Measurements from ENCODE around the gene MRTFA. TPM values are rescaled to one million over a fixed set of nuclear protein-coding genes. Genes with fewer than 3 reads are reported as not detected.

MRTFA gene
- total and polyA plus RNA-seq, 9 of the 15 experiments (the other 6 are each of a cell fraction or from before 2014, with no cell fraction given): 0.84 to 21.1 (median 3.7) TPM

DNA sequence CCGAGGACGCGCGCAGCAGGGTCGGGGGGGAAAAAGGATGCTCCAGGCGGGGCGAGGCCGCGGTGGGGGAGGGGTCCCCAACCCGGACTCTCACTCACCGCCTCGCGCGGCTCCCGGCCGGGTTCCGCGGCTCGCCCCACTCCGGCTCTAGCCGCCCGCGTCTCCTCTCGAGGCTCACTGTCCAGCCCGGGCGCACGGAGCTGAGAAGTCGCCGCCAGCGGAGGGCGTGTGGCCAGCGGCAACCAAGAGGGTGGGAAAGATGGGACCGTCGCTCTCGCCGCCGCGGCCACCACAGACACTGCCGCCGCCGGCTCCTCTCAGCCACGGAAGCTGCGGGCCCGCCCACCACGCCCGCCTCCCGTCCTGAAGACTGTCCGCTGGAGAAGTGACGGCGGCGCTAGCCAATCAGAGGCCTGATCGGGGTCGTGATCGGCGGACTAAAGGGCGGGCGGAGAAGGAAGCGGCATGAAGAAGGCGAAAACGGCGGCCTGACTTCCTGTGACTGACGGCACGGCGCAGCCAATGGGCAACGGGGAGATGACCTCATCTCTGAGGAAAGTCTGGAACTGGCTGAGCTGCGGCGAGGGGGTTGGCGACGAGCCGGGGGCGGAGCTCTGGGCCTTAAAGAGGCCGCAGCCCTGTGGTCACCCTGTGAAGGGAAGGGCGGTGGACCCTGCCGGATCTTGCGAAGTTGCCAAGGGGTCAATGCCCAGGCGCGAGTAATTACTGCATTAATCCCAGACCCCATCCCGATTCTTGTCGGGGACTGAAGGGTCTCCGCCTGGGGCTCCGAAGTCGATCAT, at the start of gene MRTFA (continued):
- TF ChIP-seq ZBTB40 (IDR thresholded peaks at IDR 0.05) (peak; percentile 83), ZBTB40 (CRISPR knock-in tag; IDR thresholded peaks at IDR 0.05) (no peak), CEBPZ (IDR thresholded peaks at IDR 0.05; ENCODE audit: borderline replicate concordance, low read depth, low read length) (peak; percentile 86; the same call in 1 of the 2 replicates), ZNF23 (CRISPR knock-in tag; IDR thresholded peaks at IDR 0.05) (no peak), PCBP1 (IDR thresholded peaks at IDR 0.05; ENCODE audit: low read depth, low read length, poor library complexity, severe bottlenecking) (peak; percentile 86), ZFP91 (CRISPR knock-in tag; IDR thresholded peaks at IDR 0.05) (peak; percentile 97), TGIF2 (CRISPR knock-in tag; IDR thresholded peaks at IDR 0.05) (no peak), ZNF589 (CRISPR knock-in tag; IDR thresholded peaks at IDR 0.05; ENCODE audit: low read depth) (no peak), RBM25 (IDR thresholded peaks at IDR 0.05; ENCODE audit: low read depth, low read length, severe bottlenecking) (peak; percentile 62)
- TF ChIP-seq, protein P1, sequence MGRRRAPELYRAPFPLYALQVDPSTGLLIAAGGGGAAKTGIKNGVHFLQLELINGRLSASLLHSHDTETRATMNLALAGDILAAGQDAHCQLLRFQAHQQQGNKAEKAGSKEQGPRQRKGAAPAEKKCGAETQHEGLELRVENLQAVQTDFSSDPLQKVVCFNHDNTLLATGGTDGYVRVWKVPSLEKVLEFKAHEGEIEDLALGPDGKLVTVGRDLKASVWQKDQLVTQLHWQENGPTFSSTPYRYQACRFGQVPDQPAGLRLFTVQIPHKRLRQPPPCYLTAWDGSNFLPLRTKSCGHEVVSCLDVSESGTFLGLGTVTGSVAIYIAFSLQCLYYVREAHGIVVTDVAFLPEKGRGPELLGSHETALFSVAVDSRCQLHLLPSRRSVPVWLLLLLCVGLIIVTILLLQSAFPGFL (CRISPR knock-in tag; IDR thresholded peaks at IDR 0.05): no peak
